Measurements from ENCODE around the gene KCNE5. TPM values are rescaled to one million over a fixed set of nuclear protein-coding genes. Genes with fewer than 3 reads are reported as not detected.

The KCNE5 gene
- total and polyA plus RNA-seq, 10 of the 15 experiments (the other 5 are each of a cell fraction or from before 2014, with no cell fraction given): 0.08 to 0.54 (median 0.40) TPM

DNA sequence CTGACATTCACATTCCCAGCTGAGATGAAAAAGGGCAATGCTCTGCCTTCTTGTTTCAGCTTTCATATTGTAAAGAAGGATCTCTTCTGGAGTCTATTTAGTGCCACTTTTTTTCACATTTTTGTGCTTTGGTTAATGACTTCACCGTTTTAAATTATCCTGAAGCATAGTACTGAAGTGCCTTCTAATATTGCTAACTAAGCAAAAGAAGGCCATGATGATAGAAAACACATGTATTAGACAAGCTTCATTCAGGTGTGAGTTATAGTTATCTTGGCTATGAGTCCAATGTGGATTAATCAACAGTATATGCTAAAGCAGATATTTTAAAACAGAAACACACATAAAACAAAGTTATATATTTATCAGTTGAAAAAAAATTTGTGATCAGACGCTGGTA, 47.9 kb downstream of the KCNE5 start:
- TF ChIP-seq MTA2 (IDR thresholded peaks at IDR 0.05; ENCODE audit: low read depth) (no peak), MYC (IDR thresholded peaks at IDR 0.05; ENCODE audit: insufficient read depth, insufficient read length, insufficient replicate concordance, low read length, severe bottlenecking) (no peak), BRCA1 (IDR thresholded peaks at IDR 0.05; ENCODE audit: low read depth, low read length) (no peak), NFIC (IDR thresholded peaks at IDR 0.05; ENCODE audit: low read depth, low read length) (no peak), SUPT20H (IDR thresholded peaks at IDR 0.05; ENCODE audit: borderline replicate concordance, control insufficient read depth, low read depth, low read length) (no peak), LARP7 (IDR thresholded peaks at IDR 0.05) (no peak), POLR2AphosphoS5 (IDR thresholded peaks at IDR 0.05; ENCODE audit: low read length) (no peak), ZZZ3 (IDR thresholded peaks at IDR 0.05; ENCODE audit: control insufficient read depth, insufficient read length, low read depth) (no peak), CREM (IDR thresholded peaks at IDR 0.05; ENCODE audit: low read depth) (no peak), RB1 (IDR thresholded peaks at IDR 0.05; ENCODE audit: borderline replicate concordance) (no peak), CBX5 (IDR thresholded peaks at IDR 0.05; ENCODE audit: low read depth) (no peak), SP1 (IDR thresholded peaks at IDR 0.05; ENCODE audit: low read depth, low read length) (no peak)
- TF ChIP-seq, protein P1, sequence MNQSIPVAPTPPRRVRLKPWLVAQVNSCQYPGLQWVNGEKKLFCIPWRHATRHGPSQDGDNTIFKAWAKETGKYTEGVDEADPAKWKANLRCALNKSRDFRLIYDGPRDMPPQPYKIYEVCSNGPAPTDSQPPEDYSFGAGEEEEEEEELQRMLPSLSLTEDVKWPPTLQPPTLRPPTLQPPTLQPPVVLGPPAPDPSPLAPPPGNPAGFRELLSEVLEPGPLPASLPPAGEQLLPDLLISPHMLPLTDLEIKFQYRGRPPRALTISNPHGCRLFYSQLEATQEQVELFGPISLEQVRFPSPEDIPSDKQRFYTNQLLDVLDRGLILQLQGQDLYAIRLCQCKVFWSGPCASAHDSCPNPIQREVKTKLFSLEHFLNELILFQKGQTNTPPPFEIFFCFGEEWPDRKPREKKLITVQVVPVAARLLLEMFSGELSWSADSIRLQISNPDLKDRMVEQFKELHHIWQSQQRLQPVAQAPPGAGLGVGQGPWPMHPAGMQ (IDR thresholded peaks at IDR 0.05; ENCODE audit: borderline replicate concordance): no peak
- TF ChIP-seq, protein P2, sequence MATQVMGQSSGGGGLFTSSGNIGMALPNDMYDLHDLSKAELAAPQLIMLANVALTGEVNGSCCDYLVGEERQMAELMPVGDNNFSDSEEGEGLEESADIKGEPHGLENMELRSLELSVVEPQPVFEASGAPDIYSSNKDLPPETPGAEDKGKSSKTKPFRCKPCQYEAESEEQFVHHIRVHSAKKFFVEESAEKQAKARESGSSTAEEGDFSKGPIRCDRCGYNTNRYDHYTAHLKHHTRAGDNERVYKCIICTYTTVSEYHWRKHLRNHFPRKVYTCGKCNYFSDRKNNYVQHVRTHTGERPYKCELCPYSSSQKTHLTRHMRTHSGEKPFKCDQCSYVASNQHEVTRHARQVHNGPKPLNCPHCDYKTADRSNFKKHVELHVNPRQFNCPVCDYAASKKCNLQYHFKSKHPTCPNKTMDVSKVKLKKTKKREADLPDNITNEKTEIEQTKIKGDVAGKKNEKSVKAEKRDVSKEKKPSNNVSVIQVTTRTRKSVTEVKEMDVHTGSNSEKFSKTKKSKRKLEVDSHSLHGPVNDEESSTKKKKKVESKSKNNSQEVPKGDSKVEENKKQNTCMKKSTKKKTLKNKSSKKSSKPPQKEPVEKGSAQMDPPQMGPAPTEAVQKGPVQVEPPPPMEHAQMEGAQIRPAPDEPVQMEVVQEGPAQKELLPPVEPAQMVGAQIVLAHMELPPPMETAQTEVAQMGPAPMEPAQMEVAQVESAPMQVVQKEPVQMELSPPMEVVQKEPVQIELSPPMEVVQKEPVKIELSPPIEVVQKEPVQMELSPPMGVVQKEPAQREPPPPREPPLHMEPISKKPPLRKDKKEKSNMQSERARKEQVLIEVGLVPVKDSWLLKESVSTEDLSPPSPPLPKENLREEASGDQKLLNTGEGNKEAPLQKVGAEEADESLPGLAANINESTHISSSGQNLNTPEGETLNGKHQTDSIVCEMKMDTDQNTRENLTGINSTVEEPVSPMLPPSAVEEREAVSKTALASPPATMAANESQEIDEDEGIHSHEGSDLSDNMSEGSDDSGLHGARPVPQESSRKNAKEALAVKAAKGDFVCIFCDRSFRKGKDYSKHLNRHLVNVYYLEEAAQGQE (IDR thresholded peaks at IDR 0.05; ENCODE audit: low read depth, low read length): no peak
- TF ChIP-seq, protein P3, sequence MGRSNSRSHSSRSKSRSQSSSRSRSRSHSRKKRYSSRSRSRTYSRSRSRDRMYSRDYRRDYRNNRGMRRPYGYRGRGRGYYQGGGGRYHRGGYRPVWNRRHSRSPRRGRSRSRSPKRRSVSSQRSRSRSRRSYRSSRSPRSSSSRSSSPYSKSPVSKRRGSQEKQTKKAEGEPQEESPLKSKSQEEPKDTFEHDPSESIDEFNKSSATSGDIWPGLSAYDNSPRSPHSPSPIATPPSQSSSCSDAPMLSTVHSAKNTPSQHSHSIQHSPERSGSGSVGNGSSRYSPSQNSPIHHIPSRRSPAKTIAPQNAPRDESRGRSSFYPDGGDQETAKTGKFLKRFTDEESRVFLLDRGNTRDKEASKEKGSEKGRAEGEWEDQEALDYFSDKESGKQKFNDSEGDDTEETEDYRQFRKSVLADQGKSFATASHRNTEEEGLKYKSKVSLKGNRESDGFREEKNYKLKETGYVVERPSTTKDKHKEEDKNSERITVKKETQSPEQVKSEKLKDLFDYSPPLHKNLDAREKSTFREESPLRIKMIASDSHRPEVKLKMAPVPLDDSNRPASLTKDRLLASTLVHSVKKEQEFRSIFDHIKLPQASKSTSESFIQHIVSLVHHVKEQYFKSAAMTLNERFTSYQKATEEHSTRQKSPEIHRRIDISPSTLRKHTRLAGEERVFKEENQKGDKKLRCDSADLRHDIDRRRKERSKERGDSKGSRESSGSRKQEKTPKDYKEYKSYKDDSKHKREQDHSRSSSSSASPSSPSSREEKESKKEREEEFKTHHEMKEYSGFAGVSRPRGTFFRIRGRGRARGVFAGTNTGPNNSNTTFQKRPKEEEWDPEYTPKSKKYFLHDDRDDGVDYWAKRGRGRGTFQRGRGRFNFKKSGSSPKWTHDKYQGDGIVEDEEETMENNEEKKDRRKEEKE (IDR thresholded peaks at IDR 0.05): no peak
- ChIA-PET SMC1A (ENCODE audit: uncharacterized antibody, unreplicated experiment) (no interaction called here), POLR2A (no interaction called here), CTCF (no interaction called here), RAD21 (ENCODE audit: unreplicated experiment) (no interaction called here)
- Histone ChIP-seq H4K20me1 (ENCODE audit: control insufficient read depth, insufficient read depth) (no peaks in the 10 kb centered on the region), H3K4me3 (no peak overlapping the region), H3K36me3 (ENCODE audit: control insufficient read depth in 2 of 2, insufficient read depth in 2 of 2, low read length in 1 of 2) (no peaks in the 10 kb centered on the region), H2AFZ (ENCODE audit: control insufficient read depth, low read depth, low read length) (no peak overlapping the region), H3K27me3 (replicated peaks in 1 of 2; ENCODE audit: control insufficient read depth in 2 of 2, insufficient read depth in 2 of 2, low read length in 1 of 2) (no peaks in the 10 kb centered on the region), H3K27ac (ENCODE audit: control insufficient read depth, insufficient read depth) (no peak overlapping the region), H3K4me1 (ENCODE audit: control insufficient read depth, insufficient read depth, low read length) (no peaks in the 10 kb centered on the region), H3K9ac (ENCODE audit: control insufficient read depth, insufficient read depth, low read length) (no peak overlapping the region), H3K4me2 (ENCODE audit: control insufficient read depth, insufficient read depth) (no peak overlapping the region), H3K79me2 (ENCODE audit: control insufficient read depth, insufficient read depth, low read length) (no peaks in the 10 kb centered on the region), H3K9me3 (replicated peaks; ENCODE audit: control insufficient read depth, insufficient read depth, low read length) (no peaks in the 10 kb centered on the region)
- no TSS peak for BruUV-seq (replicated peaks)
- intact Hi-C loops (cut with micrococcal nuclease; ENCODE audit: unreplicated experiment): no loop called here
- 4% methylated on average over 2 of the region's 2 CpGs for WGBS (ENCODE audit: insufficient coverage, insufficient replicate concordance, low lambda C conversion rate, missing lambda C conversion rate)
- DNase-seq (ENCODE audit: low read depth, low spot score) (no peak), ATAC-seq (no peak), FAIRE-seq (no peak)
- in situ Hi-C loops (cut with MboI): no loop called here
